GM11168 (cell line): ENCODE results near the gene FOXO1.

Experiments
- in situ Hi-C: fragments of 300-500 bp; cut with MboI; formaldehyde crosslinking; loops from one replicate; pipeline ENCODE4 v1.12.0; 2022; ENCODE audit warnings: low sequenced_read_pairs; ENCODE audit not compliant: unreplicated experiment

FOXO1 gene

DNA sequence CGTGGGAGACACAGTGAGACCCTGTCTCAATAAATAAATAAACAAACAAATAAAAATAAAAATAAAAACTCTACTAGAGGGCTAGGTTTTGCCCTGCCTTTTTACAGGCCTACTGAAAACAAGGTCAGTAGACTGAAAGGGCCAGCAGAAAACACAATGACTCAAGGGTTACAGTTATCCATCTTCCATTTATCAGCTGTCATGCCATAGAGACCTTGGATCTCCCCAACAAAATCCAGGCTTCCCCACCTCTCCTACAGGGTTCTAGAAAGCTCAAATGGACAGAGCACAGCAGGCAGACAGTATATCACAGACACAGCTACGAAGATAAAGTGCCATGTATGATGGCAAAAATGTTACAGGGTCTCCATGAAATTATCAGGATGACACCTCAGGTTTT is 54.4 kb downstream of the FOXO1 start:
- in situ Hi-C loops, result no loop called here

- in situ Hi-C loops, result no loop called here
Observed at GRCh38 chr13:40611635-40612034, 54.8 kb downstream of the FOXO1 start.

DNA sequence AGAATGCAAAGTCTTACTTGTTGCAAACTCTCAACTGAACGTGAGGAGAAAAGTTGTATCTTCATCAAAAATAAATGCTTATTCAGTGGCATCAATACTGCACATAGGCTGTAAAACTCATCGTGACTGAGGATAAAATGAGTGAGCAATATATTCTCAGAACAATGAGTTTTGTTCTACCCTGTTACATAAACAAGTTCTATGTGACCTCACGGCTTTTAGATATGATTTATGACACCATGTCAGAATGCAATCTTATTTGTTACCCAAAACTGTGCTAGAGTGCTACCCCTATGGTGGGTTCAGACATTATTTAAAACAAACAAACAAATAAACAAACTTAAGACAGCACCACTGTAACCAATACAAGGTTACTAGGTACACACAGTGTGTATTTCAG is 55.4 kb downstream of the FOXO1 start:
- in situ Hi-C loops, result no loop called here

DNA sequence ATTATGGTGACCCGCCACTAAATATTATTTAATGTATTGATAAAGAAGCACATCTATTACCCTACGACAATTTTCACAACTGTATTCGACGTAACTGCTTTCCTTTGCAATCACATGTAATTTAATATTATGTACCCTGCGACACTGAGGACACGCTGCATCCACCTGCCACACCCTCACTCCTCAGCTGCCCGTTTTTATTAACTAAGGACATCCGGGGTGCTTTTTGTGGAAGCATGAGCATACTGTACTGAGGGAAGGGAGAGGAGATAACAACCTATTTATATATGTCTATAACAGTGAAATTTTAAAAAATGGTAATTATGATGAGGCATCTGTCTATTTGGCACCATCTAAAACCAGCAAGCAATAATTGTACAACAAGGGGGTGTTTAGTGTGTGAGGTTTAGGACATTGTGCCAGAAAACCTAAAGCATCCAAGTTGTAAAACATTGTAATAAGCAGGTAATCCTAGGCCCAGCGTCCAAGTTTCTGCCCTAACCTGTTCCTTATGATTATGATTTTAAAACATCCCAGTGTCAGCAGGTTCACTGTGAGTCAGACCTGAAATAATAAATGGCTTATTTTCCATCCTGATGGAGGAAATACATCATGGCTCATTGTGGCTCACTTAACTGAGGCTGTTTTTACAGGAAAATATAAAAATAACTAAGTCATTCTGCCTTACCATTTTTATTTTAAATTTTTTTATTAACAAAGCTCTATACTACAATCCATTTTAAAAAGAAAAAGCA is 56.3 kb downstream of the FOXO1 start:
- in situ Hi-C loops, result no loop called here

GRCh38 chr13:40608308-40608707 is 58.1 kb downstream of the FOXO1 start:
- in situ Hi-C loops, result no loop called here

GRCh38 chr13:40605573-40605972 is 60.9 kb downstream of the FOXO1 start:
- in situ Hi-C loops, result no loop called here

DNA sequence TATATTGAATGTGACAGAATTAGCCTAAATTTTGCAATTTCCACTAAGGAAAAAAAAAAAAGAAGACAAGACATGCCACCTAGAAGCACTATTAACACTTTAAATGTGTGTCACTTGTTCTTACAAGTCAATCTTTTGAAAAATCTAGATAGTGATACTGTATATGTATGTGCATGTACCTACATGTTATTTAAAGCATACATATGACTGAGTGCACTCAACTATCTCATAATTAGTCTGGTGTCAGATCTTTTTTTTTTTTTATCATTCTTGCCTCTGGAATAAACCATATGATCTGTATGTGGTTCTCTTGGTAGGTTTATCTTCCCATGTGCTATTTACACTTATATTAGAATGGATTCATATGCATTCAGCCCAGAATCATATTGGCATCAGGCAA is 62.3 kb downstream of the FOXO1 start:
- in situ Hi-C loops, result no loop called here

GRCh38 chr13:40600149-40600751 is 66.2 kb downstream of the FOXO1 start:
- in situ Hi-C loops, result no loop called here

- in situ Hi-C loops, result no loop called here
Observed at GRCh38 chr13:40599747-40600146, 66.7 kb downstream of the FOXO1 start.

- in situ Hi-C loops, result no loop called here
Observed at GRCh38 chr13:40599124-40599523, 67.3 kb downstream of the FOXO1 start.

- in situ Hi-C loops, result no loop called here
Observed at GRCh38 chr13:40598569-40598968, 67.9 kb downstream of the FOXO1 start.

DNA sequence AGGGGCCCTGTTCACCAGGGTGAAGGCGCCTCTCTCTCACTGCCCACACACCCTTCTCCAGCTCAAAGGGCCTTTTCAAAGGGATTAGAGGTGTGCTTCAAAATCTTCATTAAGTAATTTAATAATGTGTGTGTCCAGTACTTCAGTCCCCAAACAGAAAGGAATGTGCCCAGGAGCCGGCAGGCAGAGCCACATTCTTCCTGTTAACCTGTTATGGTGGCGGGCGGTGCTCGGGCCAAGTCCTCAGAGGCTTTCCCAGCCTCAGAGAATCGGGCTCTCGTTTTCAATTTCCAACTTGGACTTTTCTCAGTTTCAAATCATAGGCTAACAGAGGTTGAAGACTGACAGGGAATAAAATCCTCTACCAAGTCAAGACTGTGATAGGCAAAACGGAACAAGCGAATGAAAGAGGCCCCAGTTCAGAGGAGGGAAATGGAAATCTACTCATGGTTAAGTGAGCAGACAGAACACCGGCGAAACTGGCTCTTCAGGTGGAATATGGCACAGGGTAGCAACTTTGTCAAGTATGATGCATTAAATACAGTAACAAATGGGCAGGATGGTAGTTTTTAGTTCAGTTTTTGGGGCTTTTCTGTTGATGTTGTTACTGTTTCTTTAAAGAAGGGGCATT is 68.6 kb downstream of the FOXO1 start:
- in situ Hi-C loops, result no loop called here

- in situ Hi-C loops, result no loop called here
Observed at GRCh38 chr13:40596484-40596883, 70.0 kb downstream of the FOXO1 start.

GRCh38 chr13:40595693-40596092 is 70.7 kb downstream of the FOXO1 start:
- in situ Hi-C loops, result no loop called here

GRCh38 chr13:40592035-40592434 is 74.4 kb downstream of the FOXO1 start:
- in situ Hi-C loops, result no loop called here

- in situ Hi-C loops, result no loop called here
Observed at GRCh38 chr13:40591091-40591490, 75.3 kb downstream of the FOXO1 start.

DNA sequence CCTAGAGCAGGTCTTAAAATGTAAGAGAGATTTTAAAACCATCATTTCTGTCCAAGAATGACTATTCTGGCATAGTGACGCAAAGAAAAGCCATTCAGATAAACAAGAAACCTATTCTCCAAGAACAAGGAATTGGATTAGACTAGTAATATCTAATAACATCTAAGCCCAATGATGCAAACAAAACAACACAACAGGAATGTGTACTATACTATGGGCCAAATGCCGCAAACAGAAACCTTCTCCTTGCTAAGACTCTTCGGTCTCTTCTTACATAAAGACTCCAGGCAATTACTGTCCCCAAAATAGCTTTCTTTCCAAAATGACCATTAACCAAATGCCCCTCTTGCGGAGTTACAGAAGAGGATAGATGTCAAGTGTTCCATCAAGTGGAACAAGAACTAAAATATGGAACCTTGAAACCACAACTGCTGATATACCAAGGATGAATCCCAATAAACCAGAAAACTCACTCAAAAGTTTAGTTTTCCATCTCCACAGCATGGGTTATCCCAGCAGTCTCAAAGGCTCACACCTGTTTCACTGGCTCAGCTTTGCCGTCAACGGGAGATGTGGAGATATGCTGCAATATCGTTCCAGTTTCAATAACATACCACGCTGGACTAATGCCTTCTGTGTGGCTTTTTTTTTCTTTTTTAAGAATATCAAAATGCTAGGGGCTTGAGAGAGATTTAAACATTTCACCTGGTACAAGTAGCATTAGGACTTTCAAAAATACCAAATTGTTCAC is 76.2 kb downstream of the FOXO1 start:
- in situ Hi-C loops, result no loop called here

GRCh38 chr13:40589285-40590109 is 76.9 kb downstream of the FOXO1 start:
- in situ Hi-C loops, result no loop called here

DNA sequence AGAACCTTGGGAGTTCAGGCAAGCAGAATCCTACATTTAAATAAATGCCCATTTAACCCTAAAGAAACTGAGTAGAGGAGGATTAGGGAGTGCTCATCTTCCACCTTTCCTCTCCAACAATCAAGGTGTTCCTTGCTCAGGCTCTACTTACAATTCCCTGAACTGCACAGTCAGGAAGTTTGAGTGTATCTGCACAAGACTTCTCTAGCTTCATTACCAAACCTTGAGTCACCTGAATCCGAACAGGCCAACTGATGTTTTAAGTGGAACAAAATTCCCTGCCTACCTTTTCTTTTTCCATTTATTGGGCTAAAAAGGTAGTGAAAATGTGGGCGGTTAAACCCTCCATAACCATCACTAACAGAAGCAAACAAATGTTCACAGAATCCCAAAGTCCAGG is 78.3 kb downstream of the FOXO1 start:
- in situ Hi-C loops, result no loop called here

- in situ Hi-C loops, result no loop called here
Observed at GRCh38 chr13:40586886-40587565, 79.4 kb downstream of the FOXO1 start.
